Endothelial cell of umbilical vein (primary cell): ENCODE data around the gene ARID1B. TPM values are rescaled to one million over a fixed set of nuclear protein-coding genes. Genes with fewer than 3 reads are reported as not detected.

Experiments used
- BruUV-seq: library from RNA; stranded (reverse); fragments of 400-500 nt; replicated peaks from 2 replicates; lab custom pipeline; 2021; lab: Mats Ljungman, UMichigan
- CTCF ChIA-PET: fragments of 300-600, 350-600 bp; sonication (Branson Sonifier 250); formaldehyde crosslinking; loops from one replicate; lab custom pipeline; 2021; ENCODE audit warnings: antibody characterized with exemption, inconsistent platforms; lab: Charles Lee
- POLR2A ChIA-PET: fragments of 300-600, 350-600 bp; sonication (Branson Sonifier 250); formaldehyde crosslinking; loops from one replicate; lab custom pipeline; 2021; ENCODE audit warnings: antibody characterized with exemption, inconsistent platforms; lab: Charles Lee
- DNase-seq: peaks from one replicate; pipeline ENCODE4 v3.0.0-alpha.2; 2011; ENCODE audit warnings: low read depth, low spot score
- FAIRE-seq: peaks from 2 replicates; lab custom pipeline; 2011; peaks lifted over from hg19 to GRCh38; lab: Jason Lieb, UNC
- H2AFZ ChIP-seq: 2 replicates; pipeline ENCODE4 v1.6.0; 2012; ENCODE audit warnings: low read depth, low read length, control low read depth, inconsistent platforms
- H3K27ac ChIP-seq: 2 replicates; pipeline ENCODE4 v1.5.1; 2011; ENCODE audit warnings: low read depth, mild to moderate bottlenecking, control low read depth, low read length, moderate library complexity; ENCODE audit not compliant: insufficient read depth
- H3K27me3 ChIP-seq, 2 experiments: 2 replicates each; pipeline versions ENCODE4 v1.6.0 to v1.6.1; 2011; ENCODE audit warnings: low read length in 2 of 2, mixed read lengths in 1 of 2; ENCODE audit not compliant: control insufficient read depth in 2 of 2, insufficient read depth in 2 of 2
- H3K36me3 ChIP-seq, 2 experiments: 2 replicates in 1 of 2; 3 replicates in 1 of 2; pipeline ENCODE4 v1.5.1; 2011; ENCODE audit warnings: low read length in 2 of 2, mild to moderate bottlenecking in 1 of 2, moderate library complexity in 1 of 2; ENCODE audit not compliant: control insufficient read depth in 2 of 2, insufficient read depth in 2 of 2; ENCODE audit errors: extremely low read depth in 1 of 2
- H3K4me1 ChIP-seq: 3 replicates; pipeline ENCODE4 v1.5.1; 2011; ENCODE audit warnings: mild to moderate bottlenecking, low read length; ENCODE audit not compliant: control insufficient read depth, insufficient read depth; ENCODE audit errors: extremely low read depth
- H3K4me2 ChIP-seq: 2 replicates; pipeline ENCODE4 v1.6.1; 2011; ENCODE audit warnings: low read length, control low read depth, mixed read lengths; ENCODE audit not compliant: insufficient read depth
- H3K4me3 ChIP-seq, 3 experiments: fragments of 200-600 bp in 1 of 3; sonication (generic), shearing (Covaris generic) in 1 of 3; replicated peaks in 1 of 3; 2 replicates each; pipeline ENCODE4 v1.5.1; 2011 to 2016; ENCODE audit warnings: control low read depth in 3 of 3, low read length in 3 of 3, mild to moderate bottlenecking in 2 of 3, inconsistent platforms in 1 of 3, low read depth in 1 of 3, moderate library complexity in 1 of 3; ENCODE audit not compliant: insufficient read depth in 1 of 3
- H3K79me2 ChIP-seq: 2 replicates; pipeline ENCODE4 v1.6.0; 2012; ENCODE audit warnings: low read length, inconsistent platforms; ENCODE audit not compliant: control insufficient read depth, insufficient read depth
- H3K9ac ChIP-seq: replicated peaks from 2 replicates; pipeline ENCODE3; 2011; ENCODE audit warnings: low read length, control low read depth; ENCODE audit not compliant: insufficient read depth; ENCODE audit errors: extremely low read depth
- H3K9me1 ChIP-seq: replicated peaks from 3 replicates; pipeline ENCODE4 v1.6.0; 2011; ENCODE audit warnings: mild to moderate bottlenecking, low read length; ENCODE audit not compliant: control insufficient read depth, insufficient read depth; ENCODE audit errors: extremely low read depth
- H3K9me3 ChIP-seq: replicated peaks from 2 replicates; pipeline ENCODE4 v1.5.1; 2012; ENCODE audit warnings: low read length, inconsistent platforms; ENCODE audit not compliant: control insufficient read depth, insufficient read depth
- H4K20me1 ChIP-seq: replicated peaks from 2 replicates; pipeline ENCODE3; 2011; ENCODE audit warnings: mild to moderate bottlenecking, low read length; ENCODE audit not compliant: control insufficient read depth, insufficient read depth; ENCODE audit errors: extremely low read depth
- CTCF ChIP-seq, 2 donors: IDR thresholded peaks; 1 replicate in 1 of 2; 2 replicates in 1 of 2; pipeline ENCODE4 v1.5.1; 2011; ENCODE audit warnings: low read length in 2 of 2, mild to moderate bottlenecking in 2 of 2, moderate library complexity in 2 of 2, control low read depth in 1 of 2, inconsistent platforms in 1 of 2, low read depth in 1 of 2; ENCODE audit not compliant: insufficient read depth in 1 of 2; ENCODE audit errors: extremely low read depth in 1 of 2
- EZH2 ChIP-seq: IDR thresholded peaks from 2 replicates; pipeline ENCODE4 v1.6.1; 2012; ENCODE audit warnings: borderline replicate concordance, low read depth, mild to moderate bottlenecking, moderate library complexity, low read length, inconsistent platforms; ENCODE audit not compliant: severe bottlenecking
- FOS ChIP-seq: IDR thresholded peaks from 2 replicates; pipeline ENCODE4 v1.6.1; 2011; ENCODE audit warnings: mild to moderate bottlenecking, low read length, moderate library complexity, borderline replicate concordance; ENCODE audit not compliant: insufficient read depth
- GATA2 ChIP-seq: IDR thresholded peaks from 2 replicates; pipeline ENCODE4 v1.7.0; 2011; ENCODE audit warnings: low read depth, mild to moderate bottlenecking, moderate library complexity, mixed read lengths, low read length; ENCODE audit not compliant: insufficient read length, insufficient read depth
- JUN ChIP-seq: IDR thresholded peaks from 2 replicates; pipeline ENCODE4 v1.6.1; 2011; ENCODE audit warnings: borderline replicate concordance, low read depth; ENCODE audit not compliant: insufficient read length, insufficient read depth
- MAX ChIP-seq: IDR thresholded peaks from 2 replicates; pipeline ENCODE4 v1.6.1; 2011; ENCODE audit not compliant: insufficient read depth, insufficient read length
- MYC ChIP-seq: IDR thresholded peaks from one replicate; pipeline ENCODE4 v1.6.1; 2011; ENCODE audit warnings: mild to moderate bottlenecking, low read depth, low read length
- POLR2A ChIP-seq: IDR thresholded peaks from 2 replicates; pipeline ENCODE4 v1.6.1; 2012; ENCODE audit warnings: low read depth, mild to moderate bottlenecking, control low read depth, low read length
- POLR2AphosphoS5 ChIP-seq: IDR thresholded peaks from 2 replicates; pipeline ENCODE4 v1.6.1; 2012; ENCODE audit warnings: low read depth, mild to moderate bottlenecking, control low read depth, low read length, moderate library complexity; ENCODE audit not compliant: insufficient read depth
- dilution Hi-C: fragments of 300-500 bp; cut with MboI; formaldehyde crosslinking; loops from one replicate; pipeline ENCODE4 v1.15.0; 2019; ENCODE audit warnings: low sequenced_read_pairs; ENCODE audit not compliant: extremely low pct_ligation_motif_present
- intact Hi-C: fragments of 100-400 bp; cut with micrococcal nuclease; formaldehyde crosslinking; loops from one replicate; pipeline ENCODE4 v1.10.0; 2022
- polyA plus RNA-seq, 4 experiments: library from polyadenylated mRNA; depleted of rRNA in 3 of 4; stranded (reverse) in 3 of 4; unstranded in 1 of 4; fragments of >200 nt; gene quantifications; 2 replicates each; pipeline versions ENCODE4 v1.2.1 to v1.2.3, GENCODE V29; 2011 to 2012; ENCODE audit warnings: missing spikeins in 1 of 4
- total RNA-seq: library from RNA; stranded (reverse); gene quantifications from 2 replicates; pipeline ENCODE4 v1.2.3, GENCODE V29; 2021

ARID1B gene
- total and polyA plus RNA-seq, 2 donors (not counting 3 experiments of a cell fraction or from before 2014, with no cell fraction given) = 21.8 to 89.5 TPM

GRCh38 chr6:156976216-156977127 is 199.3 kb downstream of the ARID1B start:
- Histone ChIP-seq H2AFZ (no peak overlapping the region), H3K36me3 (no peaks in the 10 kb centered on the region), H3K9ac (no peak overlapping the region), H3K9me3 (no peaks in the 10 kb centered on the region), H3K27ac (no peak overlapping the region), H3K4me2 (no peak overlapping the region), H3K79me2 (peaks cover 46% of the 10 kb centered on the region), H3K27me3 (no peaks in the 10 kb centered on the region), H3K4me3 (no peak overlapping the region), H3K4me1 (no peaks in the 10 kb centered on the region), H4K20me1 (peaks cover 11% of the 10 kb centered on the region), H3K9me1 (no peaks in the 10 kb centered on the region)
- intact Hi-C loops = no loop called here
- ChIA-PET CTCF (interaction anchor here (1.2 kb wide), 1 partner anchor 10 kb away, joined by 3 read pairs; no protein-coding TSS in a partner anchor), POLR2A (no interaction called here)
- dilution Hi-C loops = no loop called here
- no TSS peak for BruUV-seq
- TF ChIP-seq JUN (no peak), MAX (no peak), MYC (no peak), CTCF (IDR thresholded peaks at IDR 0.05; ENCODE audit: extremely low read depth in 1 of 2, insufficient read depth in 1 of 2, low read depth in 1 of 2, low read length in 2 of 2) (no peak), EZH2 (no peak), POLR2AphosphoS5 (no peak), POLR2A (no peak), FOS (no peak), GATA2 (no peak)
- FAIRE-seq (no peak), DNase-seq (no peak)
